AG04450 (cell line): ENCODE data around the gene GSTM3. TPM values are rescaled to one million over a fixed set of nuclear protein-coding genes. Genes with fewer than 3 reads are reported as not detected.
"Not testable (repeated sequence)": the region's sequence is repeated elsewhere in the genome, so short reads cannot be mapped to it uniquely, and the experiment has no call there.

Experiments
- CTCF ChIA-PET: fragments of 300-600, 350-600 bp; formaldehyde crosslinking; extraction: SDS; loops from one replicate; lab custom pipeline; 2022; ENCODE audit warnings: antibody characterized with exemption, inconsistent platforms; lab: Charles Lee
- POLR2A ChIA-PET: fragments of 350-600 bp; formaldehyde crosslinking; extraction: SDS; loops from one replicate; lab custom pipeline; 2021; ENCODE audit warnings: antibody characterized with exemption, inconsistent platforms; lab: Yijun Ruan, JAX
- DNase-seq: peaks from one replicate; pipeline ENCODE4 v3.0.0-alpha.2; 2011; ENCODE audit warnings: low read depth, low spot score
- H3K27ac ChIP-seq: one replicate; pipeline ENCODE4 v1.5.1; 2012; ENCODE audit warnings: low read depth, low read length, control low read depth
- H3K27me3 ChIP-seq: one replicate; pipeline ENCODE4 v1.6.0; 2012; ENCODE audit warnings: low read length; ENCODE audit not compliant: control insufficient read depth, insufficient read depth
- H3K4me3 ChIP-seq: 2 replicates; pipeline ENCODE4 v1.5.1; 2011; ENCODE audit warnings: mild to moderate bottlenecking, low read depth, low read length, control low read depth
- H3K9me3 ChIP-seq: 2 replicates; pipeline ENCODE4 v1.5.1; 2012; ENCODE audit warnings: low read length; ENCODE audit not compliant: control insufficient read depth, insufficient read depth
- CTCF ChIP-seq: IDR thresholded peaks from 2 replicates; pipeline ENCODE4 v1.5.1; 2011; ENCODE audit warnings: low read depth, low read length, control low read depth, inconsistent platforms
- polyA plus RNA-seq: library from polyadenylated mRNA; depleted of rRNA; stranded (reverse); fragments of >200 nt; gene quantifications from 2 replicates; pipeline ENCODE4 v1.2.3, GENCODE V29; 2011

GSTM3 gene
- polyA plus RNA-seq, 1 experiment = 299 TPM

- ChIA-PET POLR2A (no interaction called here), CTCF (interaction anchor here (0.7 to 1.5 kb wide), 2 partner anchors 19 to 117 kb away, joined by 3 to 4 read pairs; no protein-coding TSS in a partner anchor)
- TF ChIP-seq CTCF = no peak
Measured at GRCh38 chr1:109756848-109757521, 16.1 kb upstream of the GSTM3 start.

DNA sequence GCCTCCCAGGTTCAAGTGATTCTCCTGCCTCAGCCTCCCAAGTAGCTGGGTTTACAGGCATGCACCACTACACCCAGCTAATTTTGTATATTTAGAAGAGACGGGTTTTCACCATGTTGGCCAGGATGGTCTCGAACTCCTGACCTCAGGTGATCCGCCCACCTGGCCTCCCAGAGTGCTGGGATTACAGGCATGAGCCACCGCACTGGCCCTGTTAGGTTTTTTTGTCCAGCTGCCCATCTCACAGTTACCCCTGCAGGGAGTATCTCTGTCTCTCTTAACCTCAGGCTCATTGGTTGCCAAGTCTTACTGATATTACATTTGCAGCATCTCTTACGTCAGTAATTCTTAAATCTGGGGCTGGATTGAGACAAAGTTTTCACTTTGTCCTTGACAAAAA, 15.5 kb upstream of the GSTM3 start:
- POLR2A ChIA-PET, H3K9me3 ChIP-seq, H3K27ac ChIP-seq, DNase-seq, H3K4me3 ChIP-seq: not testable (repeated sequence)
- H3K27me3 ChIP-seq = peaks cover 12% of the 10 kb centered on the region
- CTCF ChIA-PET = interaction anchor here (0.8 to 1.5 kb wide), 2 partner anchors 116 to 224 kb away, joined by 3 to 4 read pairs; no protein-coding TSS in a partner anchor

More at GRCh38 chr1:109756848-109757521, 16.1 kb upstream of the GSTM3 start:
- Histone ChIP-seq H3K27ac (no peak overlapping the region), H3K9me3 (no peaks in the 10 kb centered on the region; the same call in 1 of the 2 replicates), H3K4me3 (no peak overlapping the region), H3K27me3 (peaks cover 6% of the 10 kb centered on the region)
- DNase-seq = no peak

DNA sequence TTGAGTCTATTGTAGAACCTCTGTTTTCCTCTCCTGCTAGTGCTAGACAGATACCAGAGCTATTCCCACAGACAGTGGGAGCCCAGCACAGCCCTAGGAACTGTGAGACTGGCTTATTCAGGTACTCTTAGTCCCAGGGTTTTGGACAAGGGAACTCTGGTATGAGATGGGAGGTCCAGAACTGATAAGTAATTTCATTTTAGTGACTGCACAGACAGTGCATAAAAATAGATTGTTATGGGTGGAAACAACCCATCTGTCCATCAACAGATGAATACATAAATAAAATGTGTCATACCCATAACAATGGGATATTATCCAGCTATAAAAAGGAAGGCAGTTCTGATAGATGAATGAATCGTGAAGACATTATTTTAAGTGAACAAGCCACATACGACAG, 13.9 kb upstream of the GSTM3 start:
- no peak for TF ChIP-seq CTCF
- ChIA-PET POLR2A (no interaction called here), CTCF (interaction anchor here (1.0 to 2.9 kb wide), 2 partner anchors 20 to 114 kb away, joined by 3 to 7 read pairs; no protein-coding TSS in a partner anchor)
- no peak overlapping the region for H3K4me3 ChIP-seq
- H3K9me3 ChIP-seq = no peaks in the 10 kb centered on the region; the same call in 1 of the 2 replicates
- DNase-seq = no peak
- H3K27me3 ChIP-seq = peaks cover 26% of the 10 kb centered on the region
- no peak overlapping the region for H3K27ac ChIP-seq

GRCh38 chr1:109751531-109752260, 10.9 kb upstream of the GSTM3 start:
- POLR2A ChIA-PET = interaction anchor here (0.5 kb wide), 1 partner anchor 906 kb away, joined by 3 read pairs; no protein-coding TSS in a partner anchor
- peaks cover 9% of the 10 kb centered on the region for H3K9me3 ChIP-seq
- no peak overlapping the region for H3K4me3 ChIP-seq
- H3K27me3 ChIP-seq = peaks cover 35% of the 10 kb centered on the region
- H3K27ac ChIP-seq = no peak overlapping the region
- CTCF ChIA-PET = interaction anchor here (0.9 to 1.8 kb wide), 2 partner anchors 112 to 206 kb away, joined by 3 to 7 read pairs; no protein-coding TSS in a partner anchor
- TF ChIP-seq CTCF = no peak
- DNase-seq = no peak

- CTCF ChIA-PET = interaction anchor here (0.9 to 1.8 kb wide), 3 partner anchors 108 to 205 kb away, joined by 3 to 7 read pairs (median 3); no protein-coding TSS in a partner anchor
- POLR2A ChIA-PET = no interaction called here
Measured at GRCh38 chr1:109750920-109751319, 10.1 kb upstream of the GSTM3 start.

More at GRCh38 chr1:109750920-109751319, 10.1 kb upstream of the GSTM3 start:
- no peak for DNase-seq
- no peak overlapping the region for H3K4me3 ChIP-seq
- no peak overlapping the region for H3K27ac ChIP-seq
- peaks cover 35% of the 10 kb centered on the region for H3K27me3 ChIP-seq
- H3K9me3 ChIP-seq = peaks cover 9% of the 10 kb centered on the region
- TF ChIP-seq CTCF = no peak
